IMR-90 (cell line): Measurements from ENCODE around the gene ETS1. TPM values are rescaled to one million over a fixed set of nuclear protein-coding genes. Genes with fewer than 3 reads are reported as not detected.

Experiments used
- ATAC-seq: fragments of 200-7000 bp; cut with Tn5 transposase; 2 replicates; pipeline ENCODE4 v1.9.1; 2020; ENCODE audit warnings: low read depth, mild to moderate bottlenecking, moderate library complexity
- BruUV-seq: library from RNA; stranded (reverse); fragments of 400-500 nt; replicated peaks from 2 replicates; lab custom pipeline; 2021; lab: Mats Ljungman, UMichigan
- CTCF ChIA-PET: fragments of 300-600 bp; formaldehyde crosslinking; extraction: SDS; loops from one replicate; lab custom pipeline; 2021; ENCODE audit warnings: antibody characterized with exemption; lab: Yijun Ruan, JAX
- POLR2A ChIA-PET: fragments of 300-600 bp; sonication (Branson Sonifier 250); formaldehyde crosslinking; loops from one replicate; lab custom pipeline; 2022; ENCODE audit warnings: antibody characterized with exemption; ENCODE audit not compliant: unreplicated experiment; lab: Charles Lee
- DNase-seq: peaks from one replicate; pipeline ENCODE4 v3.0.0; 2013
- H2AFZ ChIP-seq: replicated peaks from 2 replicates; pipeline ENCODE3; 2013; ENCODE audit warnings: low read length, mild to moderate bottlenecking; ENCODE audit not compliant: poor library complexity
- H2AK5ac ChIP-seq: 2 replicates; pipeline ENCODE4 v1.6.1; 2013; ENCODE audit warnings: low read depth, low read length, inconsistent platforms
- H2AK9ac ChIP-seq: replicated peaks from 2 replicates; pipeline ENCODE3; 2013; ENCODE audit warnings: mild to moderate bottlenecking, low read depth, low read length, moderate library complexity; ENCODE audit not compliant: poor library complexity
- H2BK120ac ChIP-seq: 2 replicates; pipeline ENCODE4 v1.6.1; 2013; ENCODE audit warnings: low read depth, low read length, inconsistent platforms
- H2BK15ac ChIP-seq: 3 replicates; pipeline ENCODE4 v1.6.1; 2013; ENCODE audit warnings: low read depth, low read length, inconsistent platforms
- H2BK20ac ChIP-seq: 2 replicates; pipeline ENCODE4 v1.6.1; 2013; ENCODE audit warnings: low read depth, mild to moderate bottlenecking, inconsistent platforms, low read length, moderate library complexity
- H2BK5ac ChIP-seq: 2 replicates; pipeline ENCODE4 v1.6.1; 2013; ENCODE audit warnings: mild to moderate bottlenecking, low read depth, low read length, inconsistent platforms; ENCODE audit not compliant: poor library complexity, severe bottlenecking
- H3K14ac ChIP-seq: replicated peaks from 2 replicates; pipeline ENCODE4 v1.6.1; 2013; ENCODE audit warnings: low read depth, low read length, inconsistent platforms
- H3K18ac ChIP-seq: 2 replicates; pipeline ENCODE4 v1.6.1; 2013; ENCODE audit warnings: low read depth, low read length, control low read depth
- H3K23ac ChIP-seq: 2 replicates; pipeline ENCODE4 v1.6.1; 2013; ENCODE audit warnings: low read depth, low read length, inconsistent platforms
- H3K27ac ChIP-seq: 2 replicates; pipeline ENCODE4 v1.5.1; 2013; ENCODE audit warnings: mild to moderate bottlenecking, control low read depth, low read length; ENCODE audit not compliant: insufficient read depth
- H3K27me3 ChIP-seq: 2 replicates; pipeline ENCODE4 v1.6.1; 2013; ENCODE audit warnings: low read length; ENCODE audit not compliant: control insufficient read depth, insufficient read depth
- H3K36me3 ChIP-seq: 2 replicates; pipeline ENCODE4 v1.6.1; 2013; ENCODE audit warnings: low read length, mixed read lengths; ENCODE audit not compliant: control insufficient read depth, insufficient read depth
- H3K4ac ChIP-seq: 2 replicates; pipeline ENCODE4 v1.6.1; 2013; ENCODE audit warnings: low read depth, low read length, inconsistent platforms
- H3K4me1 ChIP-seq: 2 replicates; pipeline ENCODE4 v1.6.1; 2013; ENCODE audit warnings: low read length, mixed read lengths; ENCODE audit not compliant: control insufficient read depth, insufficient read depth
- H3K4me2 ChIP-seq: 2 replicates; pipeline ENCODE4 v1.6.1; 2013; ENCODE audit warnings: low read depth, mild to moderate bottlenecking, control low read depth, low read length, moderate library complexity
- H3K4me3 ChIP-seq: 2 replicates; pipeline ENCODE4 v1.5.1; 2013; ENCODE audit warnings: low read depth, mild to moderate bottlenecking, control low read depth, low read length, moderate library complexity; ENCODE audit not compliant: insufficient read depth
- H3K56ac ChIP-seq: 2 replicates; pipeline ENCODE4 v1.6.1; 2013; ENCODE audit warnings: low read length, inconsistent platforms; ENCODE audit not compliant: insufficient read depth; ENCODE audit errors: extremely low read depth
- H3K79me1 ChIP-seq, 2 experiments: 2 replicates each; pipeline ENCODE4 v1.6.1; 2013; ENCODE audit warnings: low read length in 2 of 2, inconsistent platforms in 1 of 2, low read depth in 1 of 2
- H3K9ac ChIP-seq: 2 replicates; pipeline ENCODE4 v1.6.1; 2013; ENCODE audit warnings: low read depth, low read length, control low read depth
- H3K9me1 ChIP-seq: 2 replicates; pipeline ENCODE4 v1.6.1; 2013; ENCODE audit warnings: low read length, inconsistent platforms; ENCODE audit not compliant: insufficient read depth
- H3K9me3 ChIP-seq: 2 replicates; pipeline ENCODE4 v1.6.1; 2013; ENCODE audit warnings: low read length; ENCODE audit not compliant: control insufficient read depth, insufficient read depth
- H4K20me1 ChIP-seq: 2 replicates; pipeline ENCODE4 v1.6.1; 2013; ENCODE audit warnings: low read length, inconsistent platforms; ENCODE audit not compliant: insufficient read depth
- H4K5ac ChIP-seq: 2 replicates; pipeline ENCODE4 v1.6.1; 2013; ENCODE audit warnings: mild to moderate bottlenecking, low read depth, low read length, control low read depth
- H4K8ac ChIP-seq, 2 experiments: 2 replicates each; pipeline ENCODE4 v1.6.1; 2013; ENCODE audit warnings: low read depth in 2 of 2, low read length in 2 of 2, control low read depth in 1 of 2, inconsistent platforms in 1 of 2
- H4K91ac ChIP-seq: 2 replicates; pipeline ENCODE4 v1.6.1; 2013; ENCODE audit warnings: low read depth, low read length, inconsistent platforms; ENCODE audit not compliant: insufficient read depth
- BHLHE40 ChIP-seq: fragments of 150-350 bp; IDR thresholded peaks from 2 replicates; pipeline ENCODE4 v1.6.1; 2016; ENCODE audit warnings: mild to moderate bottlenecking, low read depth, low read length
- MAZ ChIP-seq: IDR thresholded peaks from 2 replicates; pipeline ENCODE4 v1.6.1; 2012; ENCODE audit warnings: low read depth, mild to moderate bottlenecking, low read length, improper control_type of control experiment, moderate library complexity, borderline replicate concordance
- MXI1 ChIP-seq: IDR thresholded peaks from 2 replicates; pipeline ENCODE4 v1.6.1; 2012; ENCODE audit warnings: low read depth, mild to moderate bottlenecking, low read length, moderate library complexity, borderline replicate concordance
- RAD21 ChIP-seq: IDR thresholded peaks from 2 replicates; pipeline ENCODE4 v1.6.1; 2012; ENCODE audit warnings: low read length, improper control_type of control experiment
- RCOR1 ChIP-seq: IDR thresholded peaks from 2 replicates; pipeline ENCODE4 v1.6.1; 2012; ENCODE audit warnings: mild to moderate bottlenecking, low read length, improper control_type of control experiment; ENCODE audit not compliant: insufficient replicate concordance
- SMC3 ChIP-seq: fragments of 150-350 bp; IDR thresholded peaks from 2 replicates; pipeline ENCODE4 v1.6.1; 2016; ENCODE audit warnings: low read depth, mild to moderate bottlenecking, antibody characterized with exemption, low read length, moderate library complexity
- WGBS, 2 experiments: methylation state at CpG; one replicate each; pipeline versions ENCODE4 v1.1.5 to v1.1.7; 2013; ENCODE audit warnings: missing lambda C conversion rate in 2 of 2; ENCODE audit not compliant: insufficient read length in 1 of 2; ENCODE audit errors: extremely low coverage in 2 of 2; 5-methylcytosine and 5-hydroxymethylcytosine counted together
- dilution Hi-C: fragments of 300-500 bp; cut with HindIII; formaldehyde crosslinking; loops from one replicate; pipeline ENCODE4 v1.14.3; 2018; ENCODE audit warnings: low sequenced_read_pairs; ENCODE audit not compliant: unreplicated experiment
- in situ Hi-C: fragments of 300-500 bp; cut with MboI; formaldehyde crosslinking; loops from 3 replicates; pipeline ENCODE4 v1.14.3; 2019; ENCODE audit warnings: low sequenced_read_pairs, inconsistent platforms, mixed read lengths
- intact Hi-C: fragments of 100-400 bp; cut with micrococcal nuclease; formaldehyde crosslinking; loops from 2 replicates; pipeline ENCODE4 v1.10.0; 2022
- polyA plus RNA-seq, 3 experiments: library from polyadenylated mRNA; depleted of rRNA; stranded (reverse); fragments of >200 nt; gene quantifications; 2 replicates each; pipeline ENCODE4 v1.2.3, GENCODE V29; 2012; ENCODE audit warnings: low replicate concordance in 1 of 3
- total RNA-seq: library from RNA; depleted of rRNA; stranded (reverse); fragments of >200 nt; gene quantifications from 2 replicates; pipeline ENCODE4 v1.2.3, GENCODE V29; 2012
- TF ChIP-seq, protein P1 (sequence below): fragments of 150-350 bp; IDR thresholded peaks from 2 replicates; pipeline ENCODE4 v1.6.1; 2016; ENCODE audit warnings: low read depth, mild to moderate bottlenecking, low read length, moderate library complexity, borderline replicate concordance
- TF ChIP-seq, protein P2 (sequence below): fragments of 150-350 bp; IDR thresholded peaks from 2 replicates; pipeline ENCODE4 v1.6.1; 2017; ENCODE audit warnings: mild to moderate bottlenecking, antibody characterized with exemption, low read length, low read depth

ETS1 gene
- total and polyA plus RNA-seq, 2 of the 4 experiments (the other 2 are of a cell fraction) = 41.2 to 56.3 TPM

DNA sequence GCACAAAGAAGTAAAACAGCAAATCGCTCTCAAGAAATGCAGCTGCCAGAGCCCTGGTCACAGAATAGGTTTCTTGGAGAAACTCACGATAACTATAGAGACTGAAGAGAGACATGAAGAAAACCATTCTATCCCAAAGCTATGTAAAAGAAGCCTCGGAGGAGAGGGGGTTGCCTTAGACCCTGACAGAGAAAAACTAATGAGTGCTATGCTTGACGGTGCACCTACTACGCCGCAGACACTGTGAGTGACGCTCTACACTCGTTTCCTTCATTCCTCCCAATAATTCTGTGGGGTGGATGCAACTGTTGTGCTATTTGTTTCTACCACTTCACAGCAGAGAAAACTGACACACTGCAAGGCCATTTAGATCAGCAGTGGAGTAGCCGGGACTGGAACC, 121.8 kb downstream of the ETS1 start:
- no peak for ATAC-seq
- BruUV-seq = no TSS peak
- no CpG with 5 or more reads among the region's 9 CpGs for WGBS, 2 experiments
- Histone ChIP-seq H4K5ac (no peak overlapping the region), H4K20me1 (peaks cover 23% of the 10 kb centered on the region), H3K4me2 (no peak overlapping the region), H3K4me3 (no peak overlapping the region), H3K27me3 (no peaks in the 10 kb centered on the region), H3K36me3 (peaks cover 26% of the 10 kb centered on the region), H2AFZ (no peak overlapping the region), H3K14ac (no peak overlapping the region), H2AK5ac (peak overlapping the region; percentile 21; the same call in 1 of the 2 replicates), H3K4me1 (peaks cover 21% of the 10 kb centered on the region), H2BK5ac (no peak overlapping the region), H3K4ac (no peak overlapping the region), H3K9me3 (no peaks in the 10 kb centered on the region), H4K91ac (no peak overlapping the region), H3K9ac (no peak overlapping the region), H2BK15ac (no peak overlapping the region; the same call in 2 of the 3 replicates), H3K79me1 (peaks cover 55 to 87% of the 10 kb centered on the region in 2 experiments), H3K27ac (no peak overlapping the region), H3K23ac (no peak overlapping the region), H2BK120ac (no peak overlapping the region), H3K9me1 (peaks cover 30% of the 10 kb centered on the region), H4K8ac (no peak overlapping the region), H3K18ac (no peak overlapping the region), H2AK9ac (no peak overlapping the region), H2BK20ac (no peak overlapping the region), H3K56ac (no peak overlapping the region)
- intact Hi-C loops (no loop called here), dilution Hi-C loops (no loop called here), in situ Hi-C loops (no loop called here)
- POLR2A ChIA-PET = interaction anchor here (0.6 kb wide), 1 partner anchor 58 kb away, joined by 4 read pairs; no protein-coding TSS in a partner anchor
- DNase-seq = no peak
- CTCF ChIA-PET = interaction anchor here (0.7 kb wide), 1 partner anchor 53 kb away, joined by 3 read pairs; no protein-coding TSS in a partner anchor
- TF ChIP-seq, protein P1, sequence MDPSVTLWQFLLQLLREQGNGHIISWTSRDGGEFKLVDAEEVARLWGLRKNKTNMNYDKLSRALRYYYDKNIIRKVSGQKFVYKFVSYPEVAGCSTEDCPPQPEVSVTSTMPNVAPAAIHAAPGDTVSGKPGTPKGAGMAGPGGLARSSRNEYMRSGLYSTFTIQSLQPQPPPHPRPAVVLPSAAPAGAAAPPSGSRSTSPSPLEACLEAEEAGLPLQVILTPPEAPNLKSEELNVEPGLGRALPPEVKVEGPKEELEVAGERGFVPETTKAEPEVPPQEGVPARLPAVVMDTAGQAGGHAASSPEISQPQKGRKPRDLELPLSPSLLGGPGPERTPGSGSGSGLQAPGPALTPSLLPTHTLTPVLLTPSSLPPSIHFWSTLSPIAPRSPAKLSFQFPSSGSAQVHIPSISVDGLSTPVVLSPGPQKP = no peak
- TF ChIP-seq MAZ = no peak
- TF ChIP-seq RCOR1 = no peak
- no peak for TF ChIP-seq SMC3
- no peak for TF ChIP-seq MXI1
- TF ChIP-seq, protein P2, sequence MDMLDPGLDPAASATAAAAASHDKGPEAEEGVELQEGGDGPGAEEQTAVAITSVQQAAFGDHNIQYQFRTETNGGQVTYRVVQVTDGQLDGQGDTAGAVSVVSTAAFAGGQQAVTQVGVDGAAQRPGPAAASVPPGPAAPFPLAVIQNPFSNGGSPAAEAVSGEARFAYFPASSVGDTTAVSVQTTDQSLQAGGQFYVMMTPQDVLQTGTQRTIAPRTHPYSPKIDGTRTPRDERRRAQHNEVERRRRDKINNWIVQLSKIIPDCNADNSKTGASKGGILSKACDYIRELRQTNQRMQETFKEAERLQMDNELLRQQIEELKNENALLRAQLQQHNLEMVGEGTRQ = no peak
- TF ChIP-seq BHLHE40 = no peak
- no peak for TF ChIP-seq RAD21
